HL-60/S4 (cell line): ENCODE measurements around the gene ZNF593.

ENCODE experiments used
- in situ Hi-C: fragments of 300-500 bp; cut with MboI; formaldehyde crosslinking; loops from 2 replicates; pipeline ENCODE4 v1.14.3; 2022; ENCODE audit warnings: low sequenced_read_pairs

The ZNF593 gene

GRCh38 chr1:26169669-26170471, at the start of gene ZNF593:
ZNF593 (plus strand) TSS chr1:26169908; CDS start chr1:26169984, 76 bp downstream.
- in situ Hi-C loops, result no loop called here

DNA sequence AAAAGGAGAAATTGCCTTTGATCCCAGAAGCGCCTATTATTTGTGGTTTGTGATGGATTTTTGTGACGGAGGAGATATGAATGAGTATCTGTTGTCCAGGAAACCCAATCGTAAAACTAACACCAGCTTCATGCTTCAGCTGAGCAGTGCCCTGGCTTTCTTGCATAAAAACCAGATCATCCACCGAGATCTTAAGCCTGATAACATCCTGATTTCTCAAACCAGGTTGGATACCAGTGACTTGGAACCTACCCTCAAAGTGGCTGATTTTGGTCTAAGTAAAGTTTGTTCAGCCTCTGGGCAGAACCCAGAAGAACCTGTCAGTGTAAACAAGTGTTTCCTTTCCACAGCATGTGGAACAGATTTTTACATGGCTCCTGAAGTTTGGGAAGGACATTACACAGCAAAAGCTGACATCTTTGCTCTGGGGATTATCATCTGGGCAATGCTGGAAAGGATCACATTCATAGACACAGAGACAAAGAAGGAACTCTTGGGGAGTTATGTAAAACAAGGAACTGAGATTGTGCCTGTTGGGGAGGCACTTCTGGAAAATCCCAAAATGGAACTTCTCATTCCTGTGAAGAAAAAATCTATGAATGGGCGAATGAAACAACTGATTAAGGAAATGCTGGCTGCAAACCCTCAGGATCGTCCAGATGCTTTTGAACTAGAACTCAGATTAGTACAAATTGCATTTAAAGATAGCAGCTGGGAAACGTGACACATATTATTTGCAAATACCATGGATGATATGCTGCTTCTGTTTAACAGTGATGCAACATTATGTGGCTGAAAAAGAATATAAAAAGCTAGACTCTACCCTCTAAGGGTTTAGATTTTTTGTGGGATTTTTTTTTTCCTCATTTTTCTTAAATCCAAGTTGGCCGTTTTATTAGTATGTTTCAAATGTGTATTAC, 47.6 kb upstream of the ZNF593 start:
- in situ Hi-C loops, result no loop called here

GRCh38 chr1:26122988-26123973, 46.4 kb upstream of the ZNF593 start:
- in situ Hi-C loops, result no loop called here

DNA sequence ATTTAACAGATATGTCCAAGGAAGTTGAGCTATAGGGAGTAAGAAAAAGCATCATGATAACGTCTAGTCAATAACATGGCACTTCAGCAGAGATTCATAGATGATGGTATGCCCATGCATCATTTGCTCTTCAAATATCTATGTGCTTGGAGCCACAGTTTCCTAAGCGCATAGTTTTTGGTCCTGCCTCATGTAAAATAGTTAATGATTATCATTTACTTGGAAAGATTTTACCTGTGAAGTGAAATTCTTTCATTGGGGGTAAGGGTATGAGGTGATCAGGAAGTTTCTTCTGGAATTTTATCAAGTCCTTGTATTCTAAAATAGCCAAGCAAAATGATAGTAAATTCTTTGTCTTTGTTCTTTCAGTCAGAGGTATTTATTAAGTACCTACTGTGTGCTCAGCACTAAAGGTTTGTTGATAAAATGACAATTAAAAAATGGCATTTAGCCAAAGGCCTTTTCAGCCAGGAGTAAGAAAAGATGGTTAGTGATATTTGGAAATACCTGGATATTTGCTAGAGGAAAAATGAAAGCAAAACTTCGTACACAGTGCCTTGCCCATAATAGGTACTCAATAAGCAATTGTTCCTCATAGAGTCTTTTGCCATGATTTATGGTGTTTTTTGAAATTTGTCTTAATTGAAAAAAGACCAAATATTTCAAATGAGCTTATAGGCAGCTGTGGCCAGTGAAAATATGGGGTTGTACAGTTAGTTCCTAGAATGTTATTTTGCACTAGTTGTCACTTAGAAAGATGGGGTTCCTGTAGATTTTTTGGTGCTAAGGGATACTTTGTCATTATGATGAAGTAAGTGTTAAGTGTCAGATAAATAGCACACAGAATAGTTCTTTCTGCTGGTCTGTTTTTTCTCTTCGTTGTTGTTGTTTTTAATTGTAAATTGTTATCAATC, 45.0 kb upstream of the ZNF593 start:
- in situ Hi-C loops, result no loop called here

DNA sequence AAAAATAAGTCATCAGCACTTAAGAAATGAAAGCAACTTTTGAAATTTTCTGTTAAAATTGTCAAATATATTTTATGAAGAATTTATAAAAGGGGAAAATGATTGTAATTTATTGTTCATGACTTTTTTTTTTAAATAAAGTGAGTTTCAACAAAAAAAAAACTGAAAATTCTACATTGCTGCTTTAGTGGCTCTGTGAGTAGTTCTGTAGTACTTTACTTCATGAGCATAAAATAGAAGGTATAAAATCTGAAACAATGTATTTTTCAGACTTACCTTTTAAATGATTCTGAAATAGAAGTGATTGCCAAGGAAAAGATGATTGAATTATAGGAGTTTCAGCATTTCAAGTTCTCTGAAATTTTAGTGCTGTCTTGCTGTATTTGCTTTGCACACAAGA, 44.3 kb upstream of the ZNF593 start:
- in situ Hi-C loops, result no loop called here

GRCh38 chr1:26125946-26126320, 43.8 kb upstream of the ZNF593 start:
- in situ Hi-C loops, result no loop called here

DNA sequence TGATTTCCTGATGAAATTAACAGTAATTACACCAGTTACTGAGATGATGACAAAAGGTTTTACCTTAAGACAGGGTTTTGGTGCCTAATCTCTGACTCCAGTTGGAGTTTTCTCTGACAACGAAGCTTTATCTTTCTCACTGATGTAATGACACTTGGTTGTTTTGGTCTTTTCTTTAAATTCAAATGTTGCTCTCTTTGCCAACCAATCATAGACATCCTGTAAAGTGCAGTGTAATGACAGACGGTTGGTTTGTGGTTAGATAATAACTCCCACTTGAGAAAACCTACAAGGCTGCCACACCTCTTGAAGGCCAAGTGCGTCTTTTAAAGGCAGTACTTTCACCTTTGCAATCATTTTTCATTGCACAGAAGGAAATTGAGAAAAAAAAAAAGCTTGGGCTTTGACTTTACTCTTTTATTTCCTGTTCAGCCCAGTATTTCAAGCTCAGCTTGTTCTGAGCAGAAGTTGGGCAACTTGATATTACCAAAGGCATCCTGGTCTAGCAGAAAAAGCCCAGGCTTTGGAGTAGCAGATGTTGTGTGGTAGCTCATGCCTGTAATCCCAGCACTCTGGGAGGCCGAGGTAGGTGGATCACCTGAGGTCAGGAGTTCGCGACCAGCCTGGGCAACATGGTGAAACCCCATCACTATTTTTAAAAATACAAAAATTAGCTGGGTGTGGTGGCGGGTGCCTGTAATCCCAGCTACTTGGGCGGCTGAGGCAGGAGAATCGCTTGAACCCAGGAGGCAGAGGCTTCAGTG, 43.2 kb upstream of the ZNF593 start:
- in situ Hi-C loops, result no loop called here

- in situ Hi-C loops, result no loop called here
Measured at GRCh38 chr1:26127235-26128163, 42.2 kb upstream of the ZNF593 start.

- in situ Hi-C loops, result no loop called here
Measured at GRCh38 chr1:26129778-26130177, 39.9 kb upstream of the ZNF593 start.

- in situ Hi-C loops, result no loop called here
Measured at GRCh38 chr1:26130695-26131094, 39.0 kb upstream of the ZNF593 start.

GRCh38 chr1:26132128-26132833, 37.4 kb upstream of the ZNF593 start:
- in situ Hi-C loops, result no loop called here

GRCh38 chr1:26132834-26133167, 36.9 kb upstream of the ZNF593 start:
- in situ Hi-C loops, result no loop called here

DNA sequence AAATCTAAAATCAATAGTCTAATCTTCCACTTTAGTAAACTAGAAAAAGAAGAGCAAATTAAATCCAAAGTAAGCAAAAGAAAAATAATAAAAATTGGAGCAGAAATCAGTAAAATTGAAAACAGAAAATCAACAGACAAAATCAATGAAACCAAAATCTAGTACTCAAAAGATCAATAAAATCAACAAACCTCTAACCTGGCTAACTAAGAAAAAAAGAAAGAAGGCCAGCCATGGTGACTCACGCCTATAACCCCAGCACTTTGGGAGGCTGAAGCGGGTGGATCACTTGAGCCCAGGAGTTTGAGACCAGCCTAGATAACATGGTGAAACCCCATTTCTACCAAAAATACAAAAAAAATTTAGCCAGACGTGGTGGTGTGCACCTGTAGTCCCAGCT, 35.2 kb upstream of the ZNF593 start:
- in situ Hi-C loops, result no loop called here

DNA sequence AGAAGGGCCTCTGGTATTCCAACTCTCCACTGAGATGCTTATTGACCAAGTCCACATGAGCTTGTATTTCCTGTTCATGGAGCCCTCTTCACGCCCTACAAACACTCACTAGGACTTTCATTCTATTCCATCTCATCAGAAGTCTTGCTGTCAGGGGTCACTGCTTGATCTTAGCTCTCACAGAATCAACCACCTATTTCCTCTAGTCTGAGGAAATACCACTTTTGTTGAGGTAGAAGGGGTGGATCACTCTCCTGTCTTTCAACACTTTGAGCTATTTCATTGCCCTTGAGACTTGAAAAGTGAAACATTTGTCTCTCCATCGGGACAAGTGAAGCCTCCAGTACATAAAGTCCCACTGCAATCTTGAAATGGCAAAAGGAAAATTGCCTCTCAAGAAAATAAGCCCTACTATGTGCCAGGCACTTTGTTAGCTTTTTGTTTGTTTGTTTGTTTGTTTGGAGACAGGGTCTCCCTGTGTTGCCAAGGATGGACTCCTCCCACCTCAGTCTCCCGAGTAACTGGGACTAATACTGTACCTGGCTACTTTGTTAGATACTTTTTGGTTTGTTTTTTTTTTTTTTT, 30.6 kb upstream of the ZNF593 start:
- in situ Hi-C loops, result no loop called here

DNA sequence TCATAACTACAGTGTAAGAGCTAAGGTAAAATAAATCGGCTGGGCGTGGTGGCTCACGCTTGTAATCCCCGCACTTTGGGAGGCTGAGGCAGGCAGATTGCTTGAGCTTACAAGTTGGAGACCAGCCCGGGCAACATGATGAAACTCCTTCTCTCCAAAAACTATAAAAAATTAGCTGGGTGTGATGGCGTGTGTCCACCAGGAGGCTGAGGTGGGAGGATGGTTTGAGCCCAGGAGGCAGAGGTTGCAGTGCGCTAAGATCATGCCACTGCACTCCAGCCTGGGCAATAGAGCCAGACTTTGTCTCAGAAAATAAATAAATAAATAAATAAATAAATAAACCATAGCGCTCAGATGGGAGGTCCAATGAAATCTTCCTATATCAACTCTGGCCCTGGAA, 27.5 kb upstream of the ZNF593 start:
- in situ Hi-C loops, result no loop called here

DNA sequence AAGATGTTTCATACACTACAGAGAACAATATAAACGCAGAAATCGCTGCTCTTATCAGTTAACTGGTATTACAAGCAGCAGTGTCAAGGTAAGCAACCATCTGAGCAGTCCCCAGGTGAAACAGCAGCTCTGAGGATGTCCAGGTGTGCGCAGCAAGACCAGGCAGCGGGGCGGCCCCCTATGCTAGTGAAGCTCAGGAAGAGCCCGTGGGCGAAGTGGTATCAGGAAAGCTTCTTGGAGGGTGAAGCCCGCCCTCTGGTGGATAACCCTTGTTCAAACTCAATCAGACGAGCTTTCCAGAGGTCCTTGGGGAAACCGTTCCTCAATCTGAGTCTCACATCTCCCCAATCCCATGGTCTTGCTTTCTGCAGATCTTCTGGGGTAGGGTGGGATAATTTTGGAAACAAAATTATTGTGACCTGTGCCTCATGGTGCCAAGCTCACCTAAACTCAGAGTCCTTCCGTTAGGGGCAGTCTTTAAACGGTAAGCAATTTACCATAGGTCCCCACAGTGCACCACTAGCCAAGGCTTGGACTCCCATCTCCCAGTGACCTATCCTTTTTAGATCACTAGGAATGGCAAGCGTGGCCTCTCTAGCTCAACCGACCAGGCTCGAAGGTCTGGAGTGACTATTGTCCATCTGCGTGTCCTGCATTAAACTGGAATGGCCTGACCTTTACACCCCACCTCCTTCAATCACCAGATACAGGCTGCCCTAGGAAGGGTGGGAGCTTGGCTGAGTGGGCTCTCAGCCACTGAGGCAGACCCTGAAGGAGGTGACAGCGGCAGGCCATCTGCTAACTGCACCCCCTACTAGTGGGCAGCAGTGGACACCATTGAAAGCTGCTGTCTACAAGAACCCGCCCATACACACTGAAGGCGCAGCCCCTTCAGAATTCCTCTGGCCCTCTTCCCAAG, 24.4 kb upstream of the ZNF593 start:
- in situ Hi-C loops, result loop anchor here (5.0 kb wide), 1 partner anchor 38 kb away; no protein-coding TSS in a partner anchor
